PC-3 (cell line): Measurements from ENCODE around the gene AACS. TPM values are rescaled to one million over a fixed set of nuclear protein-coding genes. Genes with fewer than 3 reads are reported as not detected.

ENCODE experiments used
- ATAC-seq: fragments of 200-7000 bp; cut with Tn5 transposase; 2 replicates; pipeline ENCODE4 v1.9.1; 2020; ENCODE audit warnings: mild to moderate bottlenecking, moderate library complexity
- BruUV-seq: library from RNA; stranded (reverse); fragments of 400-500 nt; replicated peaks from 2 replicates; lab custom pipeline; 2021; lab: Mats Ljungman, UMichigan
- CTCF ChIA-PET: fragments of 300-600 bp; sonication (Branson Sonifier 250); formaldehyde crosslinking; loops from one replicate; lab custom pipeline; 2022; ENCODE audit warnings: antibody characterized with exemption; lab: Charles Lee
- POLR2A ChIA-PET: fragments of 300-600 bp; sonication (Branson Sonifier 250); formaldehyde crosslinking; loops from one replicate; lab custom pipeline; 2022; ENCODE audit warnings: antibody characterized with exemption; ENCODE audit not compliant: unreplicated experiment; lab: Charles Lee
- DNase-seq: peaks from one replicate; pipeline ENCODE4 v3.0.0-alpha.2; 2015
- H2AFZ ChIP-seq: fragments of 300-600 bp; sonication (generic); 2 replicates; pipeline ENCODE4 v1.6.0; 2016; ENCODE audit warnings: antibody characterized with exemption, low read length
- H3F3A ChIP-seq: fragments of 300-600 bp; sonication (generic); one replicate; pipeline ENCODE4 v1.6.0; 2017; ENCODE audit warnings: antibody characterized with exemption, low read length, control low read depth, mild to moderate bottlenecking; ENCODE audit not compliant: unreplicated experiment
- H3K27ac ChIP-seq: fragments of 300-600 bp; sonication (generic); 2 replicates; pipeline ENCODE4 v1.5.1; 2016; ENCODE audit warnings: mild to moderate bottlenecking, low read length
- H3K27me3 ChIP-seq: fragments of 300-600 bp; sonication (generic); 2 replicates; pipeline ENCODE4 v1.6.1; 2016; ENCODE audit warnings: low read length, mixed read lengths
- H3K36me3 ChIP-seq: fragments of 300-600 bp; sonication (generic); 2 replicates; pipeline ENCODE4 v1.6.1; 2016; ENCODE audit warnings: low read depth, mixed run types, low read length, mixed read lengths
- H3K4me1 ChIP-seq: fragments of 300-600 bp; sonication (generic); 2 replicates; pipeline ENCODE4 v1.5.1; 2016; ENCODE audit warnings: low read length; ENCODE audit not compliant: insufficient read depth
- H3K4me2 ChIP-seq: fragments of 300-600 bp; sonication (generic); 2 replicates; pipeline ENCODE4 v1.6.0; 2016; ENCODE audit warnings: low read length
- H3K4me3 ChIP-seq: fragments of 300-600 bp; sonication (generic); 2 replicates; pipeline ENCODE4 v1.5.1; 2016; ENCODE audit warnings: mild to moderate bottlenecking, low read length, mixed read lengths
- H3K79me2 ChIP-seq: fragments of 300-600 bp; sonication (generic); 2 replicates; pipeline ENCODE4 v1.6.1; 2017; ENCODE audit warnings: low read length, mixed read lengths
- H3K9ac ChIP-seq: fragments of 300-600 bp; sonication (generic); 2 replicates; pipeline ENCODE4 v1.6.0; 2016; ENCODE audit warnings: mild to moderate bottlenecking, low read length
- H3K9me2 ChIP-seq: fragments of 300-600 bp; sonication (generic); replicated peaks from 2 replicates; pipeline ENCODE4 v1.6.1; 2016; ENCODE audit warnings: mixed run types, low read length, mixed read lengths
- H3K9me3 ChIP-seq: fragments of 300-600 bp; sonication (generic); 2 replicates; pipeline ENCODE4 v1.6.1; 2016; ENCODE audit warnings: low read length, mixed read lengths
- H4K20me1 ChIP-seq: fragments of 300-600 bp; sonication (generic); 2 replicates; pipeline ENCODE4 v1.6.1; 2016; ENCODE audit warnings: low read length, mixed read lengths
- CTCF ChIP-seq: fragments of 300-600 bp; sonication (generic); conservative IDR thresholded peaks from 2 replicates; pipeline ENCODE4 v1.5.1; 2017; ENCODE audit warnings: antibody characterized with exemption, low read depth, mild to moderate bottlenecking, low read length
- EZH2 ChIP-seq: fragments of 300-600 bp; sonication (generic); IDR thresholded peaks from one replicate; pipeline ENCODE4 v1.6.1; 2017; ENCODE audit warnings: antibody characterized with exemption, mild to moderate bottlenecking, low read length; ENCODE audit not compliant: unreplicated experiment
- EZH2phosphoT487 ChIP-seq: fragments of 300-600 bp; sonication (generic); IDR thresholded peaks from 2 replicates; pipeline ENCODE4 v1.6.1; 2018; ENCODE audit warnings: mild to moderate bottlenecking, antibody characterized with exemption, low read length, borderline replicate concordance
- intact Hi-C: fragments of 100-400 bp; cut with micrococcal nuclease; formaldehyde crosslinking; loops from 2 replicates; pipeline ENCODE4 v1.9.0; 2023
- total RNA-seq: library from RNA; depleted of rRNA; stranded (reverse); fragments of >200 nt; gene quantifications from 2 replicates; pipeline ENCODE4 v1.2.3, GENCODE V29; 2014

Gene AACS
- total RNA-seq, 1 experiment from 2014 or later, result 31.9 TPM

GRCh38 chr12:125160281-125160955 lies 95.2 kb downstream of the AACS start:
- Histone ChIP-seq H3K27ac (no peak overlapping the region), H3K9ac (no peak overlapping the region), H4K20me1 (no peaks in the 10 kb centered on the region), H3K9me2 (no peaks in the 10 kb centered on the region), H3F3A (no peaks in the 10 kb centered on the region), H3K27me3 (no peaks in the 10 kb centered on the region), H3K4me3 (no peak overlapping the region), H3K36me3 (no peaks in the 10 kb centered on the region), H3K4me2 (no peak overlapping the region), H3K9me3 (no peaks in the 10 kb centered on the region), H2AFZ (no peak overlapping the region), H3K4me1 (no peaks in the 10 kb centered on the region), H3K79me2 (no peaks in the 10 kb centered on the region)
- no peak for DNase-seq
- no peak for TF ChIP-seq CTCF
- no peak for TF ChIP-seq EZH2phosphoT487
- TF ChIP-seq EZH2, result no peak
- intact Hi-C loops, result no loop called here
- no TSS peak for BruUV-seq
- no peak for ATAC-seq
- ChIA-PET CTCF (no interaction called here), POLR2A (no interaction called here)

- H3K9me2 ChIP-seq, result no peaks in the 10 kb centered on the region
- H3K4me1 ChIP-seq, result no peaks in the 10 kb centered on the region
- ChIA-PET POLR2A (no interaction called here), CTCF (no interaction called here)
- DNase-seq, result no peak
- H3K4me3 ChIP-seq, result no peak overlapping the region
- intact Hi-C loops, result no loop called here
- no peaks in the 10 kb centered on the region for H3K9me3 ChIP-seq
- no peak overlapping the region for H3K9ac ChIP-seq
- no peak overlapping the region for H3K27ac ChIP-seq
- H2AFZ ChIP-seq, result no peak overlapping the region
- no peak for ATAC-seq
- no peaks in the 10 kb centered on the region for H3K79me2 ChIP-seq
- H3F3A ChIP-seq, result no peaks in the 10 kb centered on the region
- no peak for TF ChIP-seq CTCF
- TF ChIP-seq EZH2, result no peak
- TF ChIP-seq EZH2phosphoT487, result no peak
- no peaks in the 10 kb centered on the region for H4K20me1 ChIP-seq
- H3K27me3 ChIP-seq, result no peaks in the 10 kb centered on the region
- BruUV-seq, result no TSS peak
- H3K36me3 ChIP-seq, result no peaks in the 10 kb centered on the region
- no peak overlapping the region for H3K4me2 ChIP-seq
Observed at GRCh38 chr12:125161712-125162022, 96.4 kb downstream of the AACS start.

- Histone ChIP-seq H3K4me1 (no peaks in the 10 kb centered on the region), H3K9me2 (no peaks in the 10 kb centered on the region), H4K20me1 (no peaks in the 10 kb centered on the region), H3K9ac (no peak overlapping the region), H3K79me2 (no peaks in the 10 kb centered on the region), H3K4me2 (no peak overlapping the region), H3K27me3 (no peaks in the 10 kb centered on the region), H3F3A (no peaks in the 10 kb centered on the region), H3K36me3 (no peaks in the 10 kb centered on the region), H3K4me3 (no peak overlapping the region), H2AFZ (no peak overlapping the region), H3K27ac (no peak overlapping the region), H3K9me3 (no peaks in the 10 kb centered on the region)
- no TSS peak for BruUV-seq
- ATAC-seq, result no peak
- CTCF ChIA-PET, result no interaction called here
- POLR2A ChIA-PET, result no interaction called here
- TF ChIP-seq CTCF (no peak), EZH2 (no peak)
- intact Hi-C loops, result no loop called here
- DNase-seq, result no peak
Observed at GRCh38 chr12:125162489-125163028, 97.3 kb downstream of the AACS start.
